HepG2 (cell line): ENCODE measurements around the gene PRR27. TPM values are rescaled to one million over a fixed set of nuclear protein-coding genes. Genes with fewer than 3 reads are reported as not detected.

Experiments used
- ATAC-seq: fragments of 200-7000 bp; cut with Tn5 transposase; 3 replicates; pipeline ENCODE4 v1.9.1; 2020; ENCODE audit warnings: mild to moderate bottlenecking, moderate library complexity
- BruUV-seq: library from RNA; stranded (reverse); fragments of 400-500 nt; replicated peaks from 2 replicates; lab custom pipeline; 2021; lab: Mats Ljungman, UMichigan
- CTCF ChIA-PET: fragments of 300-600 bp; formaldehyde crosslinking; extraction: SDS; loops from one replicate; lab custom pipeline; 2021; ENCODE audit warnings: low total read pairs, inconsistent platforms, low intra/inter-chr PET ratio; lab: Yijun Ruan, JAX
- POLR2A ChIA-PET: fragments of 350-600 bp; sonication (Branson Sonifier 250); formaldehyde crosslinking; loops from one replicate; lab custom pipeline; 2020; ENCODE audit warnings: antibody characterized with exemption, inconsistent platforms; lab: Yijun Ruan, JAX
- DNase-seq: peaks from one replicate; pipeline ENCODE4 v3.0.0-alpha.2; 2015; ENCODE audit warnings: low spot score
- FAIRE-seq: peaks from 3 replicates; lab custom pipeline; 2011; peaks lifted over from hg19 to GRCh38; lab: Jason Lieb, UNC
- H2AFZ ChIP-seq: one replicate; pipeline ENCODE4 v1.6.1; 2011; ENCODE audit warnings: low read length, inconsistent platforms
- H3K27ac ChIP-seq: fragments of 300-600 bp; 3 replicates; pipeline ENCODE4 v1.8.0; 2011; ENCODE audit warnings: mixed run types, mild to moderate bottlenecking, mixed read lengths, low read length, inconsistent platforms; ENCODE audit not compliant: insufficient read depth; ENCODE audit errors: extremely low read length
- H3K27me3 ChIP-seq, 2 experiments: fragments of 200-600 bp in 1 of 2; 2 replicates in 1 of 2; 3 replicates in 1 of 2; pipeline versions ENCODE4 v1.6.0 to v1.8.0; 2011; ENCODE audit warnings: low read length in 2 of 2, mild to moderate bottlenecking in 2 of 2, moderate library complexity in 2 of 2, inconsistent platforms in 1 of 2; ENCODE audit not compliant: insufficient read depth in 2 of 2, control insufficient read depth in 1 of 2
- H3K36me3 ChIP-seq, 2 experiments: fragments of 200-600 bp in 1 of 2; replicated peaks in 1 of 2; 2 replicates in 1 of 2; 3 replicates in 1 of 2; pipeline versions ENCODE4 v1.5.1 to v1.8.0; 2011; ENCODE audit warnings: low read length in 2 of 2, inconsistent platforms in 1 of 2; ENCODE audit not compliant: insufficient read depth in 2 of 2, control insufficient read depth in 1 of 2
- H3K4me1 ChIP-seq: 2 replicates; pipeline ENCODE4 v1.5.1; 2012; ENCODE audit warnings: low read length, inconsistent platforms; ENCODE audit not compliant: insufficient read depth
- H3K4me2 ChIP-seq: 2 replicates; pipeline ENCODE4 v1.6.0; 2011; ENCODE audit warnings: low read depth, low read length, inconsistent platforms
- H3K4me3 ChIP-seq, 3 experiments: fragments of 200-600 bp in 1 of 3; sonication (generic), shearing (Covaris generic) in 1 of 3; replicated peaks in 1 of 3; 2 replicates each; pipeline ENCODE4 v1.5.1; 2011 to 2016; ENCODE audit warnings: low read length in 3 of 3, inconsistent platforms in 2 of 3, low read depth in 2 of 3, mild to moderate bottlenecking in 2 of 3, control low read depth in 1 of 3, mixed read lengths in 1 of 3; ENCODE audit not compliant: insufficient read depth in 1 of 3
- H3K79me2 ChIP-seq: one replicate; pipeline ENCODE4 v1.6.1; 2011; ENCODE audit warnings: low read length, inconsistent platforms; ENCODE audit not compliant: insufficient read depth
- H3K9ac ChIP-seq: 2 replicates; pipeline ENCODE4 v1.6.0; 2011; ENCODE audit warnings: mild to moderate bottlenecking, low read depth, low read length, inconsistent platforms; ENCODE audit not compliant: insufficient read depth
- H3K9me3 ChIP-seq: 2 replicates; pipeline ENCODE4 v1.5.1; 2012; ENCODE audit warnings: mild to moderate bottlenecking, low read length
- H4K20me1 ChIP-seq: 2 replicates; pipeline ENCODE4 v1.6.0; 2011; ENCODE audit warnings: inconsistent platforms, mild to moderate bottlenecking, low read length, moderate library complexity; ENCODE audit not compliant: insufficient read depth
- CBX5 ChIP-seq: sonication (generic); formaldehyde crosslinking; IDR thresholded peaks from 2 replicates; pipeline ENCODE4 v1.4.0; 2020; ENCODE audit warnings: missing genetic modification reagents, borderline replicate concordance
- CERS6 ChIP-seq: sonication (generic); formaldehyde crosslinking; IDR thresholded peaks from 2 replicates; pipeline ENCODE4 v1.5.0; 2020; ENCODE audit warnings: missing genetic modification reagents
- HNRNPL ChIP-seq: fragments of 200-400 bp; formaldehyde crosslinking; IDR thresholded peaks from 2 replicates; pipeline ENCODE4 v1.6.1; 2017; ENCODE audit warnings: mild to moderate bottlenecking, low read depth, low read length
- HOXD1 ChIP-seq: sonication (generic); formaldehyde crosslinking; IDR thresholded peaks from 2 replicates; pipeline ENCODE4 v1.5.0; 2020; ENCODE audit warnings: missing genetic modification reagents
- MEF2D ChIP-seq: sonication (generic); formaldehyde crosslinking; IDR thresholded peaks from 2 replicates; pipeline ENCODE4 v1.5.1; 2020; ENCODE audit warnings: mild to moderate bottlenecking, missing genetic modification reagents
- NPAS2 ChIP-seq: sonication (generic); formaldehyde crosslinking; IDR thresholded peaks from 2 replicates; pipeline ENCODE4 v1.8.0; 2022; ENCODE audit warnings: mild to moderate bottlenecking, missing genetic modification reagents, borderline replicate concordance
- POGZ ChIP-seq: sonication (generic); formaldehyde crosslinking; IDR thresholded peaks from 2 replicates; pipeline ENCODE4 v1.4.0; 2020; ENCODE audit warnings: mild to moderate bottlenecking, missing genetic modification reagents
- PREB ChIP-seq: sonication (generic); formaldehyde crosslinking; IDR thresholded peaks from 2 replicates; pipeline ENCODE4 v1.4.0; 2020; ENCODE audit warnings: missing genetic modification reagents
- ZNF230 ChIP-seq: sonication (generic); formaldehyde crosslinking; IDR thresholded peaks from 2 replicates; pipeline ENCODE4 v1.4.0; 2020; ENCODE audit warnings: mild to moderate bottlenecking, missing genetic modification reagents
- ZNF318 ChIP-seq: sonication (generic); formaldehyde crosslinking; IDR thresholded peaks from 2 replicates; pipeline ENCODE4 v1.4.0; 2020; ENCODE audit warnings: mild to moderate bottlenecking, missing genetic modification reagents
- ZNF446 ChIP-seq: sonication (generic); formaldehyde crosslinking; IDR thresholded peaks from 2 replicates; pipeline ENCODE4 v1.5.0; 2020; ENCODE audit warnings: mild to moderate bottlenecking, missing genetic modification reagents
- ZNF556 ChIP-seq: sonication (generic); formaldehyde crosslinking; IDR thresholded peaks from 2 replicates; pipeline ENCODE4 v1.4.0; 2020; ENCODE audit warnings: mild to moderate bottlenecking, missing genetic modification reagents, borderline replicate concordance
- ZNF749 ChIP-seq: sonication (generic); formaldehyde crosslinking; IDR thresholded peaks from 2 replicates; pipeline ENCODE4 v1.8.0; 2022; ENCODE audit warnings: mild to moderate bottlenecking, missing genetic modification reagents, moderate library complexity, borderline replicate concordance
- ZNF761 ChIP-seq: sonication (generic); formaldehyde crosslinking; conservative IDR thresholded peaks from 2 replicates; pipeline ENCODE4 v1.4.0; 2020; ENCODE audit warnings: mild to moderate bottlenecking, missing genetic modification reagents
- ZNF850 ChIP-seq: sonication (generic); formaldehyde crosslinking; conservative IDR thresholded peaks from 2 replicates; pipeline ENCODE4 v1.9.0; 2021; ENCODE audit warnings: mild to moderate bottlenecking, missing genetic modification reagents
- ZSCAN30 ChIP-seq: sonication (generic); formaldehyde crosslinking; IDR thresholded peaks from 2 replicates; pipeline ENCODE4 v1.5.0; 2020; ENCODE audit warnings: mild to moderate bottlenecking, missing genetic modification reagents
- WGBS: methylation state at CpG from one replicate; pipeline ENCODE4 v1.1.6; 2017; ENCODE audit warnings: low lambda C conversion rate; 5-methylcytosine and 5-hydroxymethylcytosine counted together
- in situ Hi-C: cut with HindIII; loops from 2 replicates; pipeline ENCODE4 v1.10.0; 2017; ENCODE audit warnings: low pct_unique_long_range_greater_than_20kb; ENCODE audit not compliant: extremely low pct_ligation_motif_present
- intact Hi-C: fragments of 100-400 bp; cut with micrococcal nuclease; formaldehyde crosslinking; loops from one replicate; pipeline ENCODE4 v1.10.0; 2022; ENCODE audit not compliant: unreplicated experiment
- polyA plus RNA-seq, 8 experiments: library from polyadenylated mRNA; depleted of rRNA in 3 of 8; stranded (reverse) in 7 of 8; unstranded in 1 of 8; fragments of >200 nt; fragmentation: Illumina TruSeq in 4 of 8; extraction: Trizol in 4 of 8; gene quantifications; 2 replicates each; pipeline versions ENCODE4 v1.2.1 to v1.2.3, GENCODE V29; 2011 to 2016; ENCODE audit warnings: low read depth in 4 of 8, missing spikeins in 1 of 8, mixed read lengths in 1 of 8; ENCODE audit not compliant: insufficient read depth in 1 of 8
- total RNA-seq, 5 experiments: library from RNA; depleted of rRNA; stranded (reverse); fragments of >200 nt; fragmentation: Illumina TruSeq; extraction: Trizol; gene quantifications; 2 replicates each; pipeline ENCODE4 v1.2.3, GENCODE V29; 2016; ENCODE audit warnings: low read depth in 1 of 5

PRR27 gene
- total and polyA plus RNA-seq, 2 of the 13 experiments (the other 11 are each of a cell fraction or from before 2014, with no cell fraction given), result not detected

- Histone ChIP-seq H3K4me1 (0 out of 2 replicates have a peak, but pooled peaks cover 5% of the 10 kb centered on the region), H3K9ac (no peak overlapping the region), H2AFZ (no peak overlapping the region), H4K20me1 (no peaks in the 10 kb centered on the region), H3K9me3 (no peaks in the 10 kb centered on the region), H3K27ac (no peak overlapping the region), H3K4me2 (no peak overlapping the region), H3K4me3 (no peak overlapping the region), H3K36me3 (no peaks in the 10 kb centered on the region), H3K79me2 (no peaks in the 10 kb centered on the region), H3K27me3 (no peaks in the 10 kb centered on the region)
- DNase-seq (no peak), FAIRE-seq (no peak), ATAC-seq (no peak)
- POLR2A ChIA-PET, result no interaction called here
- in situ Hi-C loops (no loop called here), intact Hi-C loops (no loop called here)
- CTCF ChIA-PET, result no interaction called here
- BruUV-seq, result no TSS peak
- 44% methylated on average over 1 of the region's 1 CpG for WGBS
- no peak for TF ChIP-seq ZNF850 (CRISPR knock-in tag)
- no peak for TF ChIP-seq ZNF446 (CRISPR knock-in tag)
- TF ChIP-seq PREB (CRISPR knock-in tag), result no peak
- TF ChIP-seq ZNF318 (CRISPR knock-in tag), result no peak
- TF ChIP-seq HNRNPL, result no peak
- no peak for TF ChIP-seq HOXD1
- no peak for TF ChIP-seq NPAS2 (CRISPR knock-in tag)
- TF ChIP-seq ZNF761 (CRISPR knock-in tag), result no peak
- TF ChIP-seq ZNF749, result no peak
- TF ChIP-seq POGZ (CRISPR knock-in tag), result no peak
- no peak for TF ChIP-seq CBX5 (CRISPR knock-in tag)
- TF ChIP-seq MEF2D (CRISPR knock-in tag), result no peak
- no peak for TF ChIP-seq ZNF556 (CRISPR knock-in tag)
- TF ChIP-seq ZSCAN30 (CRISPR knock-in tag), result no peak
- no peak for TF ChIP-seq ZNF230 (CRISPR knock-in tag)
- no peak for TF ChIP-seq CERS6
Measured at GRCh38 chr4:70113656-70114055, 40.4 kb upstream of the PRR27 start.
